HG03135 (cell line): ENCODE results near the gene TTC28.

ENCODE experiments used
- ATAC-seq: cut with Tn5 transposase; IDR thresholded peaks from one replicate; pipeline ENCODE4 v1.9.1; 2021; ENCODE audit warnings: mild to moderate bottlenecking, moderate library complexity; ENCODE audit not compliant: unreplicated experiment

TTC28 gene

DNA sequence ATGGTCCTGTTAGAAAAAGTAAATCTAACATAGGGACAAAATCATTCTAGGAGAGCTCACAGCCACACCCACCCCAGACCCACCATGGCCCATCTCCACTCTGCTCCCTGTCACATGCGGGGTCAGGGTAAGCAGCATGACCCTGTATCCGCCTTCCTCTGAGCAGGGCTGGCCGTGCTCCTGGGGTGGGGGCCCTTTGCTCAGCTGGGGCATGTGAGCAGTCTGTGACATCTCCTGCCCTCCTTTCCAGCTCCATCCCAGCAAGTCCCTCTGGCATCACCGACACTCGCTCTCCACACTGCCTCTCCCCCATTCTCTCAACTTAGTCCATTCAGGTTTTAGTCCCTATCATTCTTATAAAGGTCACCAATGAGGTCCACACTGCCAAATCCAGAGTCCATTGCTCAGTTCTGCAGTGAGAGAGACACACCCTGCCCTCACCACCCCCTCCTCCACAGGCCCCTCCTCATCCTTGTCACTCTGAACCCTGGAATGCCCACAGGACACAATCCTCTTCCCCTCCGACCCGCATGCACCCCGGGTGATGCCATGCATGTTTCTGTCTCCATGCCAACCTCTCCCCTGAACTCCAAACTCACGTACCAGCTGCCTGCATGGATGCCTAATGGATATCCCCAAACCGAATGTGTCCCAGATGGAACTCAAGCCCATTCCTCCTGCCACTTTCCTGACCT is 695.5 kb downstream of the TTC28 start:
- ATAC-seq: no peak

- ATAC-seq: no peak
Measured at GRCh38 chr22:27983361-27983791, 696.3 kb downstream of the TTC28 start.

DNA sequence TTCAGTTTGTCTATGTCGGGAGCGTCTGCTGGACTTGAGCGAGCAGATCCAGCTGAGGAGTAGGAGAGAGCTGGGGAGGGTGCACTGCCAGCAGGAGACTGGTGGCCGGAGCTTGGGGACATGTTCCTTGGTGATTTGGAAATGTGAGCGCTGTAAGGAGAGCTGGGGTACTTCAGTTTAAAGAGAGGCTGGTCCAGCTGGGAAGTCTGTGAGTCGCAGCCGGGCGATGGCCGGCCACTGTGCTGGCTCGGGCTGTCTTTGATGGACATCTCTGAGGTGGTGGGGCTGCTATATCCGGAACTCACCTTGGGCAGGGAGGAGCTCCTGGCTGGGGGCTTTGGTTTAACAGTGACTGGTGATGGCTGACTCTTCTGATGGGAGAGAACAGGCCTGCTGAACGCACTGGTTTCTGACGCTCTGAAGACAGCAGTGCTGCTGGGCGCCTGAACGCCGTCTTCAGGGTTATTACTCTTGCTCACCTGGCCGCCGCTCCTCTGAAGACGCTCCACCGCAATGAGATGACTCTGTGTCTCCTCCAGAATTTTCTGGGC is 696.9 kb downstream of the TTC28 start:
- no peak for ATAC-seq

DNA sequence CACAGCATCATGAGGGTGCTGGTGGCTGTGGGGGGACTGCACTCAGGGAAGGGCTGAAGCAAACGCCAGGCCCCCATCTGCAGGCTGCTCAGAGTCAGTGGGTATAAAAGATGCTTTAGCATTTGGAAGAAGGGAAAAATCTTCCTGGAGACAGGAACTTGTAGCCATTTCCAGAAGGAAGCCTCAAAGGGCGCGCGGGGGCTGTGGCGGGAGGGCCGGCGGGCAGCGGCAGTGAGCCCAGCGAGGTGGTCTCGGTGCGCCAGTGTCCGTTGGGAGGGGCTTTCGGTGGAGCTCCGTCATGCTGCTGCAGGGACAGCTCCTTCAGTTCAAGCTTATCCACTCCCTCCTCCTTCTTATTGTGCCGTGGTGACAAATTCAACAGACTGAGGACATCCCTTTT is 697.5 kb downstream of the TTC28 start:
- ATAC-seq: no peak

- ATAC-seq: no peak
Measured at GRCh38 chr22:27980424-27981148, 699.1 kb downstream of the TTC28 start.

- no peak for ATAC-seq
Measured at GRCh38 chr22:27978802-27979201, 700.8 kb downstream of the TTC28 start.

DNA sequence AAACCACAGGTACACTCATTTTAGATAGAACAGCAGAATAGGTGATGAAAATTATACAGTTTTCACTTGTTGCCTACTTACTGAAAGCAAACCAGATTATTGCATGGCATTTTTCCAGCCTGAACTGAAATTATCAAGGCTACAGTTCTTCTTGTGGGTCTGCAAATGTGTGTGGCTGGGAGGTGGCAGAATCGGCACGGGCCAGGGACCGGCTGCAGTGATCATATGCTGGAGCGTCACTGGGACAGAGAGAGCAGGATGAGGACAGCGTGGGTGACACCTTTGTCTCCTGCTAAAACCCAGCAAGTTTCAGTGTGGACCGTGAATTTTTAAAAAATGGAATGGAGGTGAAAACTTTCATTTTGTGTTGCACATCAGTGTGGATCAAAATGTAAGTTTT is 701.3 kb downstream of the TTC28 start:
- no peak for ATAC-seq

DNA sequence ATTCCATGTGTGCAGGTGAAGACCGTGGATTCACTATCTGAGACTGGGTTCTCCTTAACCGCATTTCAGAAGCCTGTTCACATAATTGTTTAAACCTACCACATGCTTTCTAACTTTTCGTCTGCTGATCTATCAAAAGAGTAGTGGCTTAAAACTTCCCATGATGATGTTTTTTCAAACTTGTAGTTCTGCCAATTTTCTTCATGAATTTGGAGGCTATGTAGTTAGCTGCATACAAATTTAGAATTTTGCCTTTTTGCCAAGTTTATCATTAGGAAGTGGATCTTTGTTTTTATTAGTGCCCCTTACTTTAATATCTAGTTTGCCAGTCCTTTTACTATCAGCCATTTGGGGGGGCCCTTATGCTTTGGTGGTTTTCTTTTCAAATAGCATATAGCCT is 703.1 kb downstream of the TTC28 start:
- ATAC-seq: no peak

GRCh38 chr22:27975381-27976013 is 704.1 kb downstream of the TTC28 start:
- ATAC-seq: no peak

- ATAC-seq: no peak
Measured at GRCh38 chr22:27973846-27974245, 705.8 kb downstream of the TTC28 start.

DNA sequence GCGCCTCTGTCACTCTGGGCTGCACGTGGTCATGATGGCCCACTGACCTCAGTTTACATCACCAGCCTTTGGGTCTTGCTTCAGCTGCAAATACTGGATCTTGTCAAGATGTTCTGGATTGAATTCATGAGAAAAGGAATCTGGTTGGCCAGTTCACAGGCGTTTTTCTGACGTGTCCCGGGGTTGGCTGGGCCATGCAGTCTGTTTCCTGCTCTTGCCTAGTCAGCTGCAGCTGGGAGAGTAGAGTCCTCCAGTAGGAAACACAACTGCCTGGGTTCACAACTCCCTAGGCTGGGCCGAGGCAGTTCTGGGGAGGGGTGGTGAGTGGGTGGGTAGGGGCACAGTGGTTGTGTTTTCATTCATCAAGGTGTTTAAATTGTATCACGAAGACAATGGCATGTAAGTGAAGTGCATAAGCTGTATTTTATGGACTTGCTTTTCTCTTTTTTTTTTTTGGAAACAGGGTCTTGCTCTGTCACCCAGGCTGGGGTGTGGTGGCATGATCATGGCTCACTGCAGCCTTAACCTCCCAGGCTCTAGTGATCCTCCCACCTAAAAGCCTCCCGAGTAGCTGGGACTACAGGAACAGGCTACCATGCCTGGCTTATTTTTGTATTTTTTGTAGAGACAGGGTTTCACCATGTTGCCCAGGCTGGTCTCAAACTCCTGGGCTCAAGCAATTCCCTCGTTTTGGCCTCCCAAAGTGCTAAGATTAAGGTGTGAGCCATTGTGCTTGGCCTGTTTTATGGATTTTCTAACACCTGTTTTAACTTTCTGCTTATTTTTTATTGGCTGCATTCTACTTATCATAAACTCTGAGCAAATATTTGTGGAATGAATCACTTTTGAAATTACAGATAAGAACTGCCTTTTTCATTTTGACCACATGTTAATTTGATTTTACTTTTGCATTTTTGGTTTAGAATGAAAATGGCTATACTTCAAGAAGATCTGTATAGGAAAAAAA is 706.6 kb downstream of the TTC28 start:
- ATAC-seq: no peak

- no peak for ATAC-seq
Measured at GRCh38 chr22:27971926-27972325, 707.7 kb downstream of the TTC28 start.

- ATAC-seq: no peak
Measured at GRCh38 chr22:27970596-27971220, 708.9 kb downstream of the TTC28 start.

DNA sequence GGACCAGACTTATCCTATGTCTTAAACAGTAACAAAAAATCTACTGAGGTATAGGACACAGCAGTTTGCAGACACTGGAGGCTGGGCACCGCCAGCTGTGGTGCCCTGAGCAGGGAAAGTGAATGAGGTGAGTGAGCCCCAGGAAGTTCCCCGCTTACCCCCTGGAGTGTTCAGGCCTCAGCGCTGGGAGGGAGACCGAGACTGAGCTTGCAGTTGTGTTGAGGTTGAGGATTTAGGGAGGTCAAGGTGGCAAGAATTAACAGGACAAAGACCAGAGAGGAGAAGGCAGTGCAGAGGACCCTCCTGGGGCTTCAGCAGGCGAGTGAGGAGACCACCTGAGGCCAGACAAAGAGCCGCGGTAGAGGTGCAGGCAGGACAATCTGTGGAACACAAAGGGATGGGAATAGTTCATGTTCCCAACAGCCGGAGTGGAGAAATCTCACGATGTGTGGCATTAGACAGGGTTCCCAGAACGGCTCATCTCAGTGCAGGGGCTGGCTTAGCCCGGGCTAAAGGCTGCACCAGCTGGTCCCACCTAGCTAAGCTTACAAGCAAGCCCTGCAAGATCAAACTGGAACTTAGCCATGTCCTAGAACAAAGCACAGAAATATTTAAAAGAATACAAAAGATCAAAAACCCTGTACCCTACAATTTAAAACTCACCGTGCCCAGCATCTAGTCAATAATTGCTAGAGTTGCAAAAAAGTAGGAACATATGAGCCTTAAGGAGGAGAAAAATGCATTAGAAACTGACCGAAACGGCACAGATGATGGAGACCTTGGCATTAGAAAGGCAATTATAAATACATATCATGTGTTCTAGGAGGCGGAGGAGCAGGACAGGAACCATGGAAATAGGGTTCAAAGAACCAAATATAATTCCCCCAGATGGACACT is 713.2 kb downstream of the TTC28 start:
- no peak for ATAC-seq

- no peak for ATAC-seq
Measured at GRCh38 chr22:27962268-27963044, 717.2 kb downstream of the TTC28 start.

- no peak for ATAC-seq
Measured at GRCh38 chr22:27961680-27962079, 718.0 kb downstream of the TTC28 start.

- ATAC-seq: no peak
Measured at GRCh38 chr22:27961182-27961581, 718.5 kb downstream of the TTC28 start.

GRCh38 chr22:27959335-27960090 is 720.1 kb downstream of the TTC28 start:
- ATAC-seq: no peak
